OCI-LY3 (cell line): Measurements from ENCODE around the gene TFEB.

Source experiments
- H2AFZ ChIP-seq: fragments of 200-600, 300-600 bp; shearing (Covaris generic); 2 replicates; pipeline ENCODE4 v1.6.0; 2014; ENCODE audit warnings: antibody characterized with exemption, low read depth, low read length
- H3K27ac ChIP-seq: fragments of 200-600, 300-600 bp; sonication (generic); 2 replicates; pipeline ENCODE4 v1.5.1; 2014; ENCODE audit warnings: mild to moderate bottlenecking, low read length, moderate library complexity, mixed read lengths
- H3K27me3 ChIP-seq: fragments of 200-600, 300-600 bp; sonication (generic); 2 replicates; pipeline ENCODE4 v1.6.1; 2014; ENCODE audit warnings: low read depth, low read length, mixed read lengths
- H3K36me3 ChIP-seq: fragments of 200-600, 300-600 bp; sonication (generic); replicated peaks from 2 replicates; pipeline ENCODE3; 2014; ENCODE audit warnings: low read depth, low read length, mixed read lengths
- H3K4me1 ChIP-seq: fragments of 300-600, 200-600 bp; sonication (generic); 2 replicates; pipeline ENCODE4 v1.6.1; 2014; ENCODE audit warnings: low read length, mixed read lengths
- H3K4me2 ChIP-seq: fragments of 200-600, 300-600 bp; sonication (generic); 2 replicates; pipeline ENCODE4 v1.6.1; 2014; ENCODE audit warnings: low read length, mixed read lengths
- H3K4me3 ChIP-seq: fragments of 300-600, 200-600 bp; sonication (generic); 2 replicates; pipeline ENCODE4 v1.5.1; 2014; ENCODE audit warnings: antibody characterized with exemption, mild to moderate bottlenecking, low read length, moderate library complexity
- H3K79me2 ChIP-seq: fragments of 300-600, 200-600 bp; shearing (Covaris generic); 2 replicates; pipeline ENCODE4 v1.6.1; 2014; ENCODE audit warnings: mild to moderate bottlenecking, low read length, mixed read lengths
- H3K9ac ChIP-seq: fragments of 300-600, 200-600 bp; shearing (Covaris generic); 2 replicates; pipeline ENCODE4 v1.6.0; 2014; ENCODE audit warnings: mild to moderate bottlenecking, low read length, moderate library complexity
- H3K9me3 ChIP-seq: fragments of 200-600, 300-600 bp; shearing (Covaris generic); 2 replicates; pipeline ENCODE4 v1.6.1; 2014; ENCODE audit warnings: low read length, mixed read lengths; ENCODE audit not compliant: insufficient read depth
- H4K20me1 ChIP-seq: fragments of 200-600, 300-600 bp; sonication (generic); 2 replicates; pipeline ENCODE4 v1.6.1; 2016; ENCODE audit warnings: low read length, mixed read lengths; ENCODE audit not compliant: insufficient read depth
- EZH2phosphoT487 ChIP-seq: fragments of 200-600 bp; shearing (Covaris generic); IDR thresholded peaks from 2 replicates; pipeline ENCODE4 v1.6.1; 2018; ENCODE audit warnings: antibody characterized with exemption, mixed run types, low read depth
- TF ChIP-seq, protein P1 (sequence below): fragments of 200-600, 300-600 bp; sonication (generic); IDR thresholded peaks from 2 replicates; pipeline ENCODE4 v1.5.1; 2014; ENCODE audit warnings: antibody characterized with exemption, low read length, low read depth

Gene TFEB

GRCh38 chr6:41693281-41694240 lies 41.8 kb downstream of the TFEB start:
- Histone ChIP-seq H3K9ac (no peak overlapping the region), H3K27me3 (no peaks in the 10 kb centered on the region), H3K4me3 (no peak overlapping the region), H3K4me2 (no peak overlapping the region), H3K36me3 (peaks cover 45% of the 10 kb centered on the region), H3K4me1 (peaks cover 4% of the 10 kb centered on the region; the same call in 1 of the 2 replicates), H3K9me3 (no peaks in the 10 kb centered on the region), H4K20me1 (peaks cover 67% of the 10 kb centered on the region), H2AFZ (no peak overlapping the region), H3K27ac (no peak overlapping the region), H3K79me2 (peaks cover 59% of the 10 kb centered on the region)
- TF ChIP-seq EZH2phosphoT487: no peak
- TF ChIP-seq, protein P1, sequence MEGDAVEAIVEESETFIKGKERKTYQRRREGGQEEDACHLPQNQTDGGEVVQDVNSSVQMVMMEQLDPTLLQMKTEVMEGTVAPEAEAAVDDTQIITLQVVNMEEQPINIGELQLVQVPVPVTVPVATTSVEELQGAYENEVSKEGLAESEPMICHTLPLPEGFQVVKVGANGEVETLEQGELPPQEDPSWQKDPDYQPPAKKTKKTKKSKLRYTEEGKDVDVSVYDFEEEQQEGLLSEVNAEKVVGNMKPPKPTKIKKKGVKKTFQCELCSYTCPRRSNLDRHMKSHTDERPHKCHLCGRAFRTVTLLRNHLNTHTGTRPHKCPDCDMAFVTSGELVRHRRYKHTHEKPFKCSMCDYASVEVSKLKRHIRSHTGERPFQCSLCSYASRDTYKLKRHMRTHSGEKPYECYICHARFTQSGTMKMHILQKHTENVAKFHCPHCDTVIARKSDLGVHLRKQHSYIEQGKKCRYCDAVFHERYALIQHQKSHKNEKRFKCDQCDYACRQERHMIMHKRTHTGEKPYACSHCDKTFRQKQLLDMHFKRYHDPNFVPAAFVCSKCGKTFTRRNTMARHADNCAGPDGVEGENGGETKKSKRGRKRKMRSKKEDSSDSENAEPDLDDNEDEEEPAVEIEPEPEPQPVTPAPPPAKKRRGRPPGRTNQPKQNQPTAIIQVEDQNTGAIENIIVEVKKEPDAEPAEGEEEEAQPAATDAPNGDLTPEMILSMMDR: no peak

DNA sequence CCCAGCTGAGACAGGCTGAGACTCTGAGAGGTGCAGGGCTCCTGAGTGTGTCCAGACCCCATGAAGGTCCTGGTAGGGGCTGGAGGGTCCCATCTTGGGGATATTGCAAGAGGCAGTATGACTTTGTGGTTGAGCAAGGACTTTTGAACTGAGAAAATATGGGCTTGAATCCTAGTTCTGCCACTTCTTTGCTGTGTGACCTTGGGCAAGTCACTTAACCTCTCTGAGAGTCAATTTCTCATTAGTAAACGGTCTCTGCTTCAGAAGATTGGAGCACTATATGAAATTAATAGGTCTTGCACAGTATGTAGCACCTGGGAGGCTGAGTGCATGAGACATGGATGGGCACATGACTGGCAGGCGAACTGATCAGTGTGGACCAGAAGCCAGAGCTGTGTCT lies 42.7 kb downstream of the TFEB start:
- H3K9ac ChIP-seq: no peak overlapping the region
- H3K4me3 ChIP-seq: no peak overlapping the region
- H2AFZ ChIP-seq: no peak overlapping the region
- no peaks in the 10 kb centered on the region for H3K9me3 ChIP-seq
- H3K27ac ChIP-seq: no peak overlapping the region
- H3K4me2 ChIP-seq: no peak overlapping the region
- peaks cover 50% of the 10 kb centered on the region for H3K79me2 ChIP-seq
- peaks cover 60% of the 10 kb centered on the region for H4K20me1 ChIP-seq
- no peaks in the 10 kb centered on the region for H3K27me3 ChIP-seq
- no peak for TF ChIP-seq EZH2phosphoT487
- TF ChIP-seq, protein P1: no peak
- H3K4me1 ChIP-seq: peaks cover 4% of the 10 kb centered on the region; the same call in 1 of the 2 replicates
- peaks cover 45% of the 10 kb centered on the region for H3K36me3 ChIP-seq

DNA sequence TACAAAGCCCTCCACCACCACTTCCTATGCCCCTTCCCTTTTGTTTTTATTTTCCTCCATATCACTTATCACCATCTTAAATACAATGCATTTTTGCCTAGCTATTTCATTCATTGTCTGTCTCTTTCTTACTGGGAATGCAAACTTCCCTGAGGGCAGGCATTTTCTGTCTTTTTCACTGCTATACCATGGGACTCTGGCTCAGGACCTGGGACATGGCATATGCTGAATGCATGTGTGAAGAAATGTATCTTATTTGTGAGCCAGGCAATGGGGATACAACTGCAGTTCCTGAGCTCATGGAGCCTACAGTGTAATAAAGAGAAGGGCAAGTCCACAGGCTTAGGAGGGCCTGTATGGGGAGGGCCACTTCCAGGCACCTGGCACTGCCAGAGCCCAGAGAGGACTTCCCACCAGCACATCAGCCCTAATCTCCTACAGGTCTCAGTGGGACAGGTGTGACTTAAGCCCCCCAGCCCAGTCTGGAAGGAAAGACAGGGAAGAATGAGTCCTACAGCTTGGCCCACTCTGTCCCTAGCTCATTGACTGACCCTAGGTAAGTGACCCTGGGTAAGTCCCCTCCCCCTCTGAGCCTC lies 43.2 kb downstream of the TFEB start:
- Histone ChIP-seq H2AFZ (no peak overlapping the region), H3K4me2 (no peak overlapping the region), H3K9me3 (no peaks in the 10 kb centered on the region), H3K27ac (no peak overlapping the region), H4K20me1 (peaks cover 56% of the 10 kb centered on the region), H3K4me3 (no peak overlapping the region), H3K79me2 (peaks cover 46% of the 10 kb centered on the region), H3K4me1 (peaks cover 4% of the 10 kb centered on the region; the same call in 1 of the 2 replicates), H3K36me3 (peaks cover 45% of the 10 kb centered on the region), H3K27me3 (no peaks in the 10 kb centered on the region), H3K9ac (no peak overlapping the region)
- TF ChIP-seq, protein P1: no peak
- no peak for TF ChIP-seq EZH2phosphoT487

DNA sequence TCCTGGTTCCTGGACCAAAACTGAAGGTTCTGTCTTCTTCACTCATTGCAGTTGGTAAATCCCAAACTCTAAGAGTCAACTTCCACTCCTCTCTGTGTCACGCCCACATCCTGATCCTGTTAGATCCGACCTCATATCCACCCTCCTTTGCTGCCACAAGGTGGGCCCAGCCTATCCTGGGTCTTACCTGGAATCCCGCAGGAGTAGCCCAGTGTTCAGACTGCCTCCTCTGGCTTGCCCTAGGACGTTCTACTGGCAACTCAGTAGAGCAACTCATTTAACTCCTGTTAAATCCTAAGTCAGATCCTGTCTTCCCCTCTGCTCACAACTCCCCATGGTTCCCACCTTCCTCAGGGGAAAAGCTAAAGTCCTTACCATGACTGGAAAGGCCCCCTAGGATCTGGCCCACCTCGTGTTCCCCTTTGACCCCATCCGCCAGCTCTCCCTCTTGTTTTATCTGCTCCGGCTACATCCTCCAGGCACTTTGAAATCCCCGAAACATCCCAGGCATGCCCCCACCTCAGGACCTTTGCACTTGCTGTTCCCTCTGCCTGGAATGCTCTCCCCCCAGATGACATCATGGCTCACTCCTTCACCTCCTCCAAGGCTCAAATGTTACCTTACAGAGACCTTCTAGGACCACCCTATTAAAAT lies 43.9 kb downstream of the TFEB start:
- peaks cover 47% of the 10 kb centered on the region for H3K36me3 ChIP-seq
- TF ChIP-seq EZH2phosphoT487: no peak
- TF ChIP-seq, protein P1: no peak
- peaks cover 42% of the 10 kb centered on the region for H3K79me2 ChIP-seq
- no peak overlapping the region for H3K4me2 ChIP-seq
- peaks cover 4% of the 10 kb centered on the region; the same call in 1 of the 2 replicates for H3K4me1 ChIP-seq
- H3K27ac ChIP-seq: no peak overlapping the region
- no peak overlapping the region for H3K4me3 ChIP-seq
- no peaks in the 10 kb centered on the region for H3K27me3 ChIP-seq
- H3K9me3 ChIP-seq: no peaks in the 10 kb centered on the region
- no peak overlapping the region for H2AFZ ChIP-seq
- H3K9ac ChIP-seq: no peak overlapping the region
- peaks cover 52% of the 10 kb centered on the region for H4K20me1 ChIP-seq
